GM12865 (cell line): ENCODE measurements around the gene LRIG2.
"Not testable (repeated sequence)": the region's sequence is repeated elsewhere in the genome, so short reads cannot be mapped to it uniquely, and the experiment has no call there.

ENCODE experiments used
- DNase-seq: peaks from one replicate; pipeline ENCODE4 v3.0.0; 2010; ENCODE audit warnings: low read depth
- H3K4me3 ChIP-seq: 2 replicates; pipeline ENCODE4 v1.5.1; 2011; ENCODE audit warnings: mild to moderate bottlenecking, low read depth, low read length, control low read depth
- CTCF ChIP-seq: IDR thresholded peaks from 2 replicates; pipeline ENCODE4 v1.5.1; 2011; ENCODE audit warnings: low read length, control low read depth, low read depth, inconsistent platforms; ENCODE audit not compliant: insufficient read depth; ENCODE audit errors: missing control alignments

Gene LRIG2

GRCh38 chr1:113036639-113037321 is 36.2 kb upstream of the LRIG2 start:
- no peak overlapping the region for H3K4me3 ChIP-seq
- DNase-seq: peak; percentile 73
- no peak for TF ChIP-seq CTCF

GRCh38 chr1:113040041-113040440 is 33.0 kb upstream of the LRIG2 start:
- DNase-seq: no peak
- H3K4me3 ChIP-seq: no peak overlapping the region
- TF ChIP-seq CTCF: no peak

GRCh38 chr1:113040718-113041412 is 32.1 kb upstream of the LRIG2 start:
- DNase-seq: peak; percentile 44

GRCh38 chr1:113041569-113042284 is 31.3 kb upstream of the LRIG2 start:
- no peak for DNase-seq
- no peak for TF ChIP-seq CTCF
- no peak overlapping the region for H3K4me3 ChIP-seq

More at GRCh38 chr1:113040718-113041412, 32.1 kb upstream of the LRIG2 start:
- no peak for TF ChIP-seq CTCF
- no peak overlapping the region for H3K4me3 ChIP-seq

GRCh38 chr1:113042285-113043143 is 30.5 kb upstream of the LRIG2 start:
- no peak overlapping the region for H3K4me3 ChIP-seq
- peak; percentile 84 for DNase-seq
- peak; percentile 61 for TF ChIP-seq CTCF

- not testable (repeated sequence) for H3K4me3 ChIP-seq, DNase-seq
Measured at GRCh38 chr1:113043144-113043488, 29.9 kb upstream of the LRIG2 start.
